GM23338 (cell line): ENCODE measurements around the gene MAGED2. TPM values are rescaled to one million over a fixed set of nuclear protein-coding genes. Genes with fewer than 3 reads are reported as not detected.
"Not testable (repeated sequence)": the region's sequence is repeated elsewhere in the genome, so short reads cannot be mapped to it uniquely, and the experiment has no call there.

Experiments used
- ATAC-seq: fragments of 200-7000 bp; cut with Tn5 transposase; 3 replicates; pipeline ENCODE4 v1.9.1; 2020
- DNase-seq: peaks from one replicate; pipeline ENCODE4 v3.0.0-alpha.2; 2015; ENCODE audit warnings: low spot score
- H2AFZ ChIP-seq: fragments of 200-600 bp; sonication (generic); 2 replicates; pipeline ENCODE4 v1.8.0; 2016; ENCODE audit warnings: antibody characterized with exemption, mild to moderate bottlenecking, moderate library complexity
- H3F3A ChIP-seq: fragments of 200-600 bp; sonication (generic); replicated peaks from 2 replicates; pipeline ENCODE4 v1.8.0; 2017; ENCODE audit warnings: antibody characterized with exemption, mixed run types, low read depth
- H3K27ac ChIP-seq: fragments of 200-600 bp; sonication (generic); 2 replicates; pipeline ENCODE4 v1.6.1; 2016; ENCODE audit warnings: low read depth
- H3K27me3 ChIP-seq: fragments of 200-600 bp; sonication (generic); 2 replicates; pipeline ENCODE4 v1.8.0; 2016; ENCODE audit warnings: mild to moderate bottlenecking, mixed run types, moderate library complexity; ENCODE audit not compliant: insufficient read depth
- H3K36me3 ChIP-seq: fragments of 200-600 bp; sonication (generic); 2 replicates; pipeline ENCODE4 v1.8.0; 2016; ENCODE audit warnings: mild to moderate bottlenecking; ENCODE audit not compliant: insufficient read depth
- H3K4me1 ChIP-seq: fragments of 200-600 bp; sonication (generic); 2 replicates; pipeline ENCODE4 v1.8.0; 2016; ENCODE audit warnings: mild to moderate bottlenecking, moderate library complexity; ENCODE audit not compliant: insufficient read depth
- H3K4me2 ChIP-seq: fragments of 200-600 bp; sonication (generic); 2 replicates; pipeline ENCODE4 v1.7.1; 2017; ENCODE audit warnings: mixed run types
- H3K4me3 ChIP-seq: fragments of 200-600 bp; sonication (generic); 2 replicates; pipeline ENCODE4 v1.6.1; 2016; ENCODE audit warnings: mixed run types
- H3K79me2 ChIP-seq: fragments of 200-600 bp; sonication (generic); replicated peaks from 2 replicates; pipeline ENCODE4 v1.8.0; 2017; ENCODE audit warnings: mild to moderate bottlenecking; ENCODE audit not compliant: insufficient read depth
- H3K9me2 ChIP-seq: fragments of 200-600 bp; sonication (generic); 2 replicates; pipeline ENCODE4 v1.8.0; 2017; ENCODE audit not compliant: insufficient read depth
- H4K20me1 ChIP-seq: fragments of 200-600 bp; sonication (generic); replicated peaks from 2 replicates; pipeline ENCODE4 v1.8.0; 2017; ENCODE audit warnings: mild to moderate bottlenecking; ENCODE audit not compliant: insufficient read depth
- H3K27ac Mint-ChIP-seq: 2 replicates; pipeline ENCODE4 v1.8.0; 2020; ENCODE audit warnings: inconsistent platforms, mild to moderate bottlenecking, moderate library complexity, mixed read lengths
- H3K27me3 Mint-ChIP-seq: 3 replicates; pipeline ENCODE4 v1.8.0; 2022; ENCODE audit warnings: low read depth, mild to moderate bottlenecking, moderate library complexity, mixed read lengths, inconsistent platforms; ENCODE audit not compliant: insufficient read depth, poor library complexity
- H3K36me3 Mint-ChIP-seq: 3 replicates; pipeline ENCODE4 v1.8.0; 2021; ENCODE audit warnings: low read depth, mild to moderate bottlenecking, inconsistent platforms, moderate library complexity, mixed read lengths
- H3K4me1 Mint-ChIP-seq: 3 replicates; pipeline ENCODE4 v1.8.0; 2020; ENCODE audit warnings: mild to moderate bottlenecking, inconsistent platforms, mixed read lengths
- H3K4me3 Mint-ChIP-seq: 3 replicates; pipeline ENCODE4 v1.8.0; 2021; ENCODE audit warnings: moderate library complexity, mild to moderate bottlenecking, inconsistent platforms, mixed read lengths
- H3K9me3 Mint-ChIP-seq: 3 replicates; pipeline ENCODE4 v1.8.0; 2020; ENCODE audit warnings: moderate library complexity, mild to moderate bottlenecking, inconsistent platforms, mixed read lengths
- ETS1 ChIP-seq: IDR thresholded peaks from 2 replicates; pipeline ENCODE4 v1.6.1; 2016; ENCODE audit warnings: antibody characterized with exemption
- EZH2 ChIP-seq: fragments of 200-600 bp; sonication (generic); IDR thresholded peaks from one replicate; pipeline ENCODE4 v1.8.0; 2017; ENCODE audit warnings: antibody characterized with exemption, mild to moderate bottlenecking, low read depth; ENCODE audit not compliant: unreplicated experiment
- EZH2phosphoT487 ChIP-seq: fragments of 200-600 bp; sonication (generic); IDR thresholded peaks from one replicate; pipeline ENCODE4 v1.8.1; 2018; ENCODE audit warnings: antibody characterized with exemption; ENCODE audit not compliant: unreplicated experiment
- JUNB ChIP-seq: IDR thresholded peaks from one replicate; pipeline ENCODE4 v1.6.1; 2016; ENCODE audit warnings: antibody characterized with exemption; ENCODE audit not compliant: unreplicated experiment
- NANOG ChIP-seq: IDR thresholded peaks from 2 replicates; pipeline ENCODE4 v1.6.1; 2016; ENCODE audit warnings: antibody characterized with exemption, borderline replicate concordance
- POLR2AphosphoS5 ChIP-seq: IDR thresholded peaks from 2 replicates; pipeline ENCODE4 v1.6.1; 2016; ENCODE audit warnings: antibody characterized with exemption, low read depth
- STAT1 ChIP-seq: IDR thresholded peaks from one replicate; pipeline ENCODE4 v1.6.1; 2016; ENCODE audit warnings: antibody characterized with exemption; ENCODE audit not compliant: unreplicated experiment
- ZNF331 ChIP-seq: fragments of 250-450 bp; sonication (Bioruptor Pico); IDR thresholded peaks from 2 replicates; pipeline ENCODE4 v1.5.0; 2020; ENCODE audit warnings: low read depth, mild to moderate bottlenecking, moderate library complexity
- ZNF462 ChIP-seq: fragments of 250-450 bp; sonication (Bioruptor Pico); IDR thresholded peaks from 2 replicates; pipeline ENCODE4 v1.5.0; 2020; ENCODE audit warnings: mild to moderate bottlenecking, moderate library complexity
- polyA plus RNA-seq: library from polyadenylated mRNA; unstranded; fragments of >200 nt; fragmentation: Nextera tagmentation; extraction: Ambion mirVana; gene quantifications from 2 replicates; pipeline ENCODE4 v1.2.1, GENCODE V29; 2016
- total RNA-seq: library from RNA; depleted of rRNA; stranded (reverse); fragments of >200 nt; shearing (Covaris generic); gene quantifications from 2 replicates; pipeline ENCODE4 v1.2.3, GENCODE V29; 2014
- TF ChIP-seq, protein P1 (sequence below), 2 experiments: fragments of 200-600 bp in 1 of 2; sonication (generic) in 1 of 2; conservative IDR thresholded peaks; 2 replicates each; pipeline versions ENCODE4 v1.5.1 to v1.6.1; 2016 to 2017; ENCODE audit warnings: antibody characterized with exemption in 2 of 2, low read depth in 2 of 2, mild to moderate bottlenecking in 2 of 2, moderate library complexity in 1 of 2
- TF ChIP-seq, protein P2 (sequence below): IDR thresholded peaks from one replicate; pipeline ENCODE4 v1.6.1; 2018; ENCODE audit warnings: antibody characterized with exemption; ENCODE audit not compliant: unreplicated experiment

MAGED2 gene
- total and polyA plus RNA-seq, 2 experiments from 2014 or later = 96.7 to 203 TPM

DNA sequence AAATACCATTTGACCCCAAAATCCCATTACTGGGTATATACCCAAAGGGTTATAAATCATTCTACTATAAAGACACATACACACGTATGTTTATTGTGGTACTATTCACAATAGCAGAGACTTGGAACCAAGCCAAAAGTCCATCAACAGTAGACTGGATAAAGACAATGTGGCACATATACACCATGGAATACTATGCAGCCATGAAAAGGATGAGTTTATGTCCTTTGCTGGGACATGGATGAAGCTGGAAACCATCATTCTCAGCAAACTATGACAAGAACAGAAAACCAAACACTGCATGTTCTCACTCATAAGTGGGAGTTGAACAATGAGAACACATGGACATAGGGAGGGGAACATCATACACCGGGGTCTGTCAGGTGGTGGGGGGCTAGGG is 40.2 kb downstream of the MAGED2 start:
- H2AFZ ChIP-seq, H3F3A ChIP-seq, H4K20me1 ChIP-seq, H3K79me2 ChIP-seq, H3K36me3 Mint-ChIP-seq, H3K4me3 Mint-ChIP-seq, H3K27me3 ChIP-seq, H3K27ac Mint-ChIP-seq, H3K9me2 ChIP-seq, ATAC-seq, H3K4me1 ChIP-seq, H3K9me3 Mint-ChIP-seq, H3K4me3 ChIP-seq, H3K36me3 ChIP-seq, H3K4me2 ChIP-seq, DNase-seq, H3K4me1 Mint-ChIP-seq, H3K27me3 Mint-ChIP-seq, H3K27ac ChIP-seq: not testable (repeated sequence)

- no peak overlapping the region for H3K4me2 ChIP-seq
- TF ChIP-seq POLR2AphosphoS5 (no peak), EZH2 (no peak), ZNF462 (CRISPR knock-in tag) (no peak), ZNF331 (CRISPR knock-in tag) (no peak), JUNB (no peak), NANOG (no peak), EZH2phosphoT487 (no peak), STAT1 (no peak), ETS1 (no peak)
- TF ChIP-seq, protein P1, sequence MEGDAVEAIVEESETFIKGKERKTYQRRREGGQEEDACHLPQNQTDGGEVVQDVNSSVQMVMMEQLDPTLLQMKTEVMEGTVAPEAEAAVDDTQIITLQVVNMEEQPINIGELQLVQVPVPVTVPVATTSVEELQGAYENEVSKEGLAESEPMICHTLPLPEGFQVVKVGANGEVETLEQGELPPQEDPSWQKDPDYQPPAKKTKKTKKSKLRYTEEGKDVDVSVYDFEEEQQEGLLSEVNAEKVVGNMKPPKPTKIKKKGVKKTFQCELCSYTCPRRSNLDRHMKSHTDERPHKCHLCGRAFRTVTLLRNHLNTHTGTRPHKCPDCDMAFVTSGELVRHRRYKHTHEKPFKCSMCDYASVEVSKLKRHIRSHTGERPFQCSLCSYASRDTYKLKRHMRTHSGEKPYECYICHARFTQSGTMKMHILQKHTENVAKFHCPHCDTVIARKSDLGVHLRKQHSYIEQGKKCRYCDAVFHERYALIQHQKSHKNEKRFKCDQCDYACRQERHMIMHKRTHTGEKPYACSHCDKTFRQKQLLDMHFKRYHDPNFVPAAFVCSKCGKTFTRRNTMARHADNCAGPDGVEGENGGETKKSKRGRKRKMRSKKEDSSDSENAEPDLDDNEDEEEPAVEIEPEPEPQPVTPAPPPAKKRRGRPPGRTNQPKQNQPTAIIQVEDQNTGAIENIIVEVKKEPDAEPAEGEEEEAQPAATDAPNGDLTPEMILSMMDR (conservative IDR thresholded peaks at IDR 0.05; ENCODE audit: low read depth in 2 of 2) = no peak
- TF ChIP-seq, protein P2, sequence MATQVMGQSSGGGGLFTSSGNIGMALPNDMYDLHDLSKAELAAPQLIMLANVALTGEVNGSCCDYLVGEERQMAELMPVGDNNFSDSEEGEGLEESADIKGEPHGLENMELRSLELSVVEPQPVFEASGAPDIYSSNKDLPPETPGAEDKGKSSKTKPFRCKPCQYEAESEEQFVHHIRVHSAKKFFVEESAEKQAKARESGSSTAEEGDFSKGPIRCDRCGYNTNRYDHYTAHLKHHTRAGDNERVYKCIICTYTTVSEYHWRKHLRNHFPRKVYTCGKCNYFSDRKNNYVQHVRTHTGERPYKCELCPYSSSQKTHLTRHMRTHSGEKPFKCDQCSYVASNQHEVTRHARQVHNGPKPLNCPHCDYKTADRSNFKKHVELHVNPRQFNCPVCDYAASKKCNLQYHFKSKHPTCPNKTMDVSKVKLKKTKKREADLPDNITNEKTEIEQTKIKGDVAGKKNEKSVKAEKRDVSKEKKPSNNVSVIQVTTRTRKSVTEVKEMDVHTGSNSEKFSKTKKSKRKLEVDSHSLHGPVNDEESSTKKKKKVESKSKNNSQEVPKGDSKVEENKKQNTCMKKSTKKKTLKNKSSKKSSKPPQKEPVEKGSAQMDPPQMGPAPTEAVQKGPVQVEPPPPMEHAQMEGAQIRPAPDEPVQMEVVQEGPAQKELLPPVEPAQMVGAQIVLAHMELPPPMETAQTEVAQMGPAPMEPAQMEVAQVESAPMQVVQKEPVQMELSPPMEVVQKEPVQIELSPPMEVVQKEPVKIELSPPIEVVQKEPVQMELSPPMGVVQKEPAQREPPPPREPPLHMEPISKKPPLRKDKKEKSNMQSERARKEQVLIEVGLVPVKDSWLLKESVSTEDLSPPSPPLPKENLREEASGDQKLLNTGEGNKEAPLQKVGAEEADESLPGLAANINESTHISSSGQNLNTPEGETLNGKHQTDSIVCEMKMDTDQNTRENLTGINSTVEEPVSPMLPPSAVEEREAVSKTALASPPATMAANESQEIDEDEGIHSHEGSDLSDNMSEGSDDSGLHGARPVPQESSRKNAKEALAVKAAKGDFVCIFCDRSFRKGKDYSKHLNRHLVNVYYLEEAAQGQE = no peak
Observed at GRCh38 chrX:54865208-54865607, 57.7 kb downstream of the MAGED2 start.

More at GRCh38 chrX:54865208-54865607, 57.7 kb downstream of the MAGED2 start:
- H3K27ac Mint-ChIP-seq = no peak overlapping the region
- Histone ChIP-seq H3K27ac (no peak overlapping the region), H3F3A (no peaks in the 10 kb centered on the region), H3K36me3 (no peaks in the 10 kb centered on the region), H3K4me3 (no peak overlapping the region), H2AFZ (no peak overlapping the region), H3K27me3 (no peaks in the 10 kb centered on the region), H4K20me1 (no peaks in the 10 kb centered on the region), H3K79me2 (no peaks in the 10 kb centered on the region), H3K4me1 (no peaks in the 10 kb centered on the region), H3K9me2 (no peaks in the 10 kb centered on the region)
- H3K36me3 Mint-ChIP-seq = no peaks in the 10 kb centered on the region
- no peaks in the 10 kb centered on the region for H3K9me3 Mint-ChIP-seq
- ATAC-seq = no peak
- no peaks in the 10 kb centered on the region for H3K27me3 Mint-ChIP-seq
- H3K4me3 Mint-ChIP-seq = no peak overlapping the region
- H3K4me1 Mint-ChIP-seq = no peaks in the 10 kb centered on the region
- no peak for DNase-seq
